Activated CD4-positive, alpha-beta T cell treated with anti-CD3 and anti-CD28 coated beads, Interleukin-2, amount 50 U/mL, for 1 hour (primary cell): Measurements from ENCODE around the gene PRR5L.

Source experiments
- DNase-seq: peaks from one replicate; pipeline ENCODE4 v3.0.0-alpha.2; 2020

PRR5L gene

GRCh38 chr11:36361472-36361871, 65.4 kb downstream of the PRR5L start:
- no peak for DNase-seq

- DNase-seq = no peak
These were observed 65.9 kb downstream of the PRR5L start for GRCh38 chr11:36361901-36362391.

- DNase-seq = no peak
These were observed 66.8 kb downstream of the PRR5L start for GRCh38 chr11:36362902-36363301.

GRCh38 chr11:36363361-36364268, 67.5 kb downstream of the PRR5L start:
- DNase-seq = no peak

- DNase-seq = no peak
These were observed 68.7 kb downstream of the PRR5L start for GRCh38 chr11:36364551-36365325.

- no peak for DNase-seq
These were observed 69.8 kb downstream of the PRR5L start for GRCh38 chr11:36365907-36366306.

GRCh38 chr11:36367806-36368680, 72.0 kb downstream of the PRR5L start:
- DNase-seq = no peak

GRCh38 chr11:36371181-36371580, 75.1 kb downstream of the PRR5L start:
- no peak for DNase-seq

GRCh38 chr11:36371590-36371989, 75.5 kb downstream of the PRR5L start:
- DNase-seq = no peak

GRCh38 chr11:36372101-36372771, 76.1 kb downstream of the PRR5L start:
- no peak for DNase-seq

GRCh38 chr11:36373016-36374010, 77.2 kb downstream of the PRR5L start:
- DNase-seq = no peak

- DNase-seq = no peak
These were observed 78.6 kb downstream of the PRR5L start for GRCh38 chr11:36374726-36375125.

- no peak for DNase-seq
These were observed 79.4 kb downstream of the PRR5L start for GRCh38 chr11:36375353-36376008.

- DNase-seq = no peak
These were observed 80.2 kb downstream of the PRR5L start for GRCh38 chr11:36376009-36376887.

GRCh38 chr11:36376888-36377758, 81.0 kb downstream of the PRR5L start:
- peak; percentile 43 for DNase-seq

GRCh38 chr11:36377759-36378564, 81.9 kb downstream of the PRR5L start:
- DNase-seq = no peak

GRCh38 chr11:36379653-36380052, 83.6 kb downstream of the PRR5L start:
- DNase-seq = no peak
